Colonic mucosa (tissue), 4 donors: ENCODE data around the gene LIM2. TPM values are rescaled to one million over a fixed set of nuclear protein-coding genes. Genes with fewer than 3 reads are reported as not detected.

Experiments used
- DNase-seq: peaks from one replicate; pipeline ENCODE4 v3.0.0-alpha.2; 2020
- H3K27ac ChIP-seq: fragments of 200-600 bp; one replicate; pipeline ENCODE4 v1.8.0; 2021
- H3K27me3 ChIP-seq: fragments of 200-600 bp; one replicate; pipeline ENCODE4 v1.8.0; 2021
- H3K36me3 ChIP-seq: fragments of 200-600 bp; one replicate; pipeline ENCODE4 v1.8.0; 2021
- H3K4me1 ChIP-seq: fragments of 200-600 bp; one replicate; pipeline ENCODE4 v1.8.0; 2021; ENCODE audit warnings: mild to moderate bottlenecking
- H3K4me3 ChIP-seq: fragments of 200-600 bp; one replicate; pipeline ENCODE4 v1.8.0; 2021
- H3K9ac ChIP-seq, 2 donors: one replicate each; pipeline ENCODE4 v1.7.0; 2013; ENCODE audit warnings: control low read depth in 2 of 2, low read depth in 2 of 2, low read length in 2 of 2
- H3K9me3 ChIP-seq: fragments of 200-600 bp; one replicate; pipeline ENCODE4 v1.8.0; 2021
- CTCF ChIP-seq: fragments of 200-600 bp; IDR thresholded peaks from one replicate; pipeline ENCODE4 v1.8.0; 2022; ENCODE audit warnings: antibody characterized with exemption, mild to moderate bottlenecking
- intact Hi-C: fragments of 100-400 bp; cut with DNase I; formaldehyde crosslinking; loops from one replicate; pipeline ENCODE4 v1.14.1; 2022
- total RNA-seq, 2 donors: library from RNA; stranded (reverse); fragmentation: NEBNext Ultra II Directional in 1 of 2; extraction: Animal tissue kit (Norgen Biotek cat#: 25700) in 1 of 2; gene quantifications; one replicate each; pipeline ENCODE4 v1.2.1, GENCODE V29; 2021
- donor health status: healthy.
- donor health status: DM: no; HTN: no; CAD: no.
- donor health status: DM: no; HTN: no; CAD: no.

LIM2 gene
- not detected for total RNA-seq

GRCh38 chr19:51387924-51388389, at the start of gene LIM2:
LIM2 (minus strand) TSS chr19:51387974; CDS start chr19:51387443, 531 bp downstream.
- Histone ChIP-seq H3K27ac (no peak within 1 kb of the TSS), H3K4me3 (no peak within 1 kb of the TSS), H3K36me3 (no peaks in the 10 kb centered on the region), H3K9me3 (no peaks in the 10 kb centered on the region), H3K4me1 (no peaks in the 10 kb centered on the region), H3K27me3 (no peaks in the 10 kb centered on the region), H3K9ac (no peak within 1 kb of the TSS)
- intact Hi-C loops = no loop called here
- TF ChIP-seq CTCF = no peak
- no peak for DNase-seq

GRCh38 chr19:51434456-51434855, 46.7 kb upstream of the LIM2 start:
- DNase-seq = no peak
- intact Hi-C loops = no loop called here
- no peaks in the 10 kb centered on the region for H3K4me1 ChIP-seq
- no peaks in the 10 kb centered on the region for H3K36me3 ChIP-seq
- no peak overlapping the region for H3K27ac ChIP-seq
- no peak for TF ChIP-seq CTCF
- no peaks in the 10 kb centered on the region for H3K27me3 ChIP-seq
- no peaks in the 10 kb centered on the region for H3K9me3 ChIP-seq
- H3K9ac ChIP-seq = no peak overlapping the region
- no peak overlapping the region for H3K4me3 ChIP-seq

GRCh38 chr19:51433043-51433442, 45.3 kb upstream of the LIM2 start:
- H3K9me3 ChIP-seq = no peaks in the 10 kb centered on the region
- no peaks in the 10 kb centered on the region for H3K36me3 ChIP-seq
- H3K27ac ChIP-seq = no peak overlapping the region
- H3K27me3 ChIP-seq = no peaks in the 10 kb centered on the region
- no peak overlapping the region for H3K4me3 ChIP-seq
- no peaks in the 10 kb centered on the region for H3K4me1 ChIP-seq
- no peak for TF ChIP-seq CTCF
- H3K9ac ChIP-seq = no peak overlapping the region
- no peak for DNase-seq
- intact Hi-C loops = no loop called here

- TF ChIP-seq CTCF = no peak
- Histone ChIP-seq H3K27ac (no peak overlapping the region), H3K9me3 (no peaks in the 10 kb centered on the region), H3K4me3 (no peak overlapping the region), H3K4me1 (no peaks in the 10 kb centered on the region), H3K36me3 (no peaks in the 10 kb centered on the region), H3K9ac (no peak overlapping the region), H3K27me3 (no peaks in the 10 kb centered on the region)
- DNase-seq = no peak
- intact Hi-C loops = no loop called here
Observed at GRCh38 chr19:51431124-51431523, 43.4 kb upstream of the LIM2 start.

GRCh38 chr19:51430221-51430620, 42.4 kb upstream of the LIM2 start:
- TF ChIP-seq CTCF = no peak
- H3K4me1 ChIP-seq = no peaks in the 10 kb centered on the region
- H3K27ac ChIP-seq = no peak overlapping the region
- DNase-seq = no peak
- no peak overlapping the region for H3K4me3 ChIP-seq
- H3K36me3 ChIP-seq = no peaks in the 10 kb centered on the region
- intact Hi-C loops = no loop called here
- H3K9ac ChIP-seq = no peak overlapping the region
- H3K9me3 ChIP-seq = no peaks in the 10 kb centered on the region
- H3K27me3 ChIP-seq = no peaks in the 10 kb centered on the region

GRCh38 chr19:51427201-51427600, 39.4 kb upstream of the LIM2 start:
- Histone ChIP-seq H3K4me1 (no peaks in the 10 kb centered on the region), H3K9ac (no peak overlapping the region), H3K27ac (no peak overlapping the region), H3K4me3 (no peak overlapping the region), H3K36me3 (no peaks in the 10 kb centered on the region), H3K27me3 (no peaks in the 10 kb centered on the region), H3K9me3 (no peaks in the 10 kb centered on the region)
- intact Hi-C loops = no loop called here
- no peak for TF ChIP-seq CTCF
- no peak for DNase-seq
